Stimulated activated naive CD8-positive, alpha-beta T cell treated with anti-CD3 and anti-CD28 coated beads, Interleukin-15, Interleukin-2, amounts not matched to agents 100 ng/mL and 50 ng/mL, for 24 hours (primary cell): ENCODE measurements around the gene C14orf180.

Experiments
- H3K27ac Mint-ChIP-seq: one replicate; pipeline ENCODE4 v1.8.0; 2021; ENCODE audit warnings: mild to moderate bottlenecking, mixed read lengths
- H3K27me3 Mint-ChIP-seq: one replicate; pipeline ENCODE4 v1.8.0; 2021; ENCODE audit warnings: mixed read lengths
- H3K36me3 Mint-ChIP-seq: one replicate; pipeline ENCODE4 v1.8.0; 2021; ENCODE audit warnings: low read depth, mixed read lengths
- H3K4me1 Mint-ChIP-seq: one replicate; pipeline ENCODE4 v1.8.0; 2021; ENCODE audit warnings: low read depth, mixed read lengths
- H3K4me3 Mint-ChIP-seq: one replicate; pipeline ENCODE4 v1.8.0; 2021; ENCODE audit warnings: mild to moderate bottlenecking, mixed read lengths
- H3K9me3 Mint-ChIP-seq: one replicate; pipeline ENCODE4 v1.8.0; 2021; ENCODE audit warnings: mixed read lengths

Gene C14orf180

GRCh38 chr14:104555430-104556255 lies 23.9 kb upstream of the C14orf180 start:
- H3K4me1 Mint-ChIP-seq: no peaks in the 10 kb centered on the region
- H3K4me3 Mint-ChIP-seq: no peak overlapping the region
- H3K27ac Mint-ChIP-seq: no peak overlapping the region
- no peaks in the 10 kb centered on the region for H3K36me3 Mint-ChIP-seq
- H3K27me3 Mint-ChIP-seq: no peaks in the 10 kb centered on the region
- H3K9me3 Mint-ChIP-seq: no peaks in the 10 kb centered on the region

GRCh38 chr14:104556256-104557021 lies 23.1 kb upstream of the C14orf180 start:
- Mint-ChIP-seq H3K9me3 (no peaks in the 10 kb centered on the region), H3K27me3 (no peaks in the 10 kb centered on the region), H3K36me3 (no peaks in the 10 kb centered on the region), H3K4me3 (no peak overlapping the region), H3K27ac (no peak overlapping the region), H3K4me1 (no peaks in the 10 kb centered on the region)

GRCh38 chr14:104557086-104557485 lies 22.5 kb upstream of the C14orf180 start:
- Mint-ChIP-seq H3K4me1 (no peaks in the 10 kb centered on the region), H3K9me3 (no peaks in the 10 kb centered on the region), H3K36me3 (no peaks in the 10 kb centered on the region), H3K4me3 (no peak overlapping the region), H3K27me3 (peaks cover 3% of the 10 kb centered on the region), H3K27ac (no peak overlapping the region)

GRCh38 chr14:104557766-104558165 lies 21.8 kb upstream of the C14orf180 start:
- Mint-ChIP-seq H3K36me3 (no peaks in the 10 kb centered on the region), H3K9me3 (no peaks in the 10 kb centered on the region), H3K27me3 (peaks cover 3% of the 10 kb centered on the region), H3K27ac (no peak overlapping the region), H3K4me1 (no peaks in the 10 kb centered on the region), H3K4me3 (no peak overlapping the region)

- peaks cover 3% of the 10 kb centered on the region for H3K27me3 Mint-ChIP-seq
- no peaks in the 10 kb centered on the region for H3K4me1 Mint-ChIP-seq
- H3K4me3 Mint-ChIP-seq: no peak overlapping the region
- H3K36me3 Mint-ChIP-seq: no peaks in the 10 kb centered on the region
- H3K27ac Mint-ChIP-seq: no peak overlapping the region
- no peaks in the 10 kb centered on the region for H3K9me3 Mint-ChIP-seq
Observed at GRCh38 chr14:104558231-104559027, 21.1 kb upstream of the C14orf180 start.

GRCh38 chr14:104559028-104559803 lies 20.3 kb upstream of the C14orf180 start:
- Mint-ChIP-seq H3K4me1 (no peaks in the 10 kb centered on the region), H3K9me3 (no peaks in the 10 kb centered on the region), H3K27ac (no peak overlapping the region), H3K36me3 (no peaks in the 10 kb centered on the region), H3K4me3 (no peak overlapping the region), H3K27me3 (peaks cover 3% of the 10 kb centered on the region)

- Mint-ChIP-seq H3K4me1 (no peaks in the 10 kb centered on the region), H3K9me3 (no peaks in the 10 kb centered on the region), H3K4me3 (no peak overlapping the region), H3K27ac (no peak overlapping the region), H3K36me3 (no peaks in the 10 kb centered on the region), H3K27me3 (peaks cover 8% of the 10 kb centered on the region)
Observed at GRCh38 chr14:104559804-104560585, 19.6 kb upstream of the C14orf180 start.

GRCh38 chr14:104560586-104560945 lies 19.0 kb upstream of the C14orf180 start:
- no peaks in the 10 kb centered on the region for H3K9me3 Mint-ChIP-seq
- no peaks in the 10 kb centered on the region for H3K36me3 Mint-ChIP-seq
- peaks cover 9% of the 10 kb centered on the region for H3K27me3 Mint-ChIP-seq
- H3K4me3 Mint-ChIP-seq: no peak overlapping the region
- H3K4me1 Mint-ChIP-seq: no peaks in the 10 kb centered on the region
- no peak overlapping the region for H3K27ac Mint-ChIP-seq

GRCh38 chr14:104561124-104561557 lies 18.4 kb upstream of the C14orf180 start:
- Mint-ChIP-seq H3K27me3 (peaks cover 9% of the 10 kb centered on the region), H3K36me3 (no peaks in the 10 kb centered on the region), H3K27ac (no peak overlapping the region), H3K9me3 (no peaks in the 10 kb centered on the region), H3K4me1 (no peaks in the 10 kb centered on the region), H3K4me3 (no peak overlapping the region)

- Mint-ChIP-seq H3K36me3 (no peaks in the 10 kb centered on the region), H3K27me3 (peaks cover 9% of the 10 kb centered on the region), H3K4me3 (no peak overlapping the region), H3K9me3 (no peaks in the 10 kb centered on the region), H3K27ac (no peak overlapping the region), H3K4me1 (no peaks in the 10 kb centered on the region)
Observed at GRCh38 chr14:104561632-104562495, 17.7 kb upstream of the C14orf180 start.

- Mint-ChIP-seq H3K27ac (no peak overlapping the region), H3K4me1 (no peaks in the 10 kb centered on the region), H3K9me3 (no peaks in the 10 kb centered on the region), H3K27me3 (peaks cover 9% of the 10 kb centered on the region), H3K36me3 (no peaks in the 10 kb centered on the region), H3K4me3 (no peak overlapping the region)
Observed at GRCh38 chr14:104562606-104563005, 17.0 kb upstream of the C14orf180 start.

- H3K9me3 Mint-ChIP-seq: no peaks in the 10 kb centered on the region
- no peak overlapping the region for H3K4me3 Mint-ChIP-seq
- no peaks in the 10 kb centered on the region for H3K36me3 Mint-ChIP-seq
- no peaks in the 10 kb centered on the region for H3K4me1 Mint-ChIP-seq
- no peak overlapping the region for H3K27ac Mint-ChIP-seq
- peaks cover 9% of the 10 kb centered on the region for H3K27me3 Mint-ChIP-seq
Observed at GRCh38 chr14:104563191-104563741, 16.3 kb upstream of the C14orf180 start.
